ENCODE data around the gene LALBA. TPM values are rescaled to one million over a fixed set of nuclear protein-coding genes. Genes with fewer than 3 reads are reported as not detected.
"Not testable (repeated sequence)": the region's sequence is repeated elsewhere in the genome, so short reads cannot be mapped to it uniquely, and the experiment has no call there.

Gene LALBA
- total RNA-seq, result not detected in 2 replicates

DNA sequence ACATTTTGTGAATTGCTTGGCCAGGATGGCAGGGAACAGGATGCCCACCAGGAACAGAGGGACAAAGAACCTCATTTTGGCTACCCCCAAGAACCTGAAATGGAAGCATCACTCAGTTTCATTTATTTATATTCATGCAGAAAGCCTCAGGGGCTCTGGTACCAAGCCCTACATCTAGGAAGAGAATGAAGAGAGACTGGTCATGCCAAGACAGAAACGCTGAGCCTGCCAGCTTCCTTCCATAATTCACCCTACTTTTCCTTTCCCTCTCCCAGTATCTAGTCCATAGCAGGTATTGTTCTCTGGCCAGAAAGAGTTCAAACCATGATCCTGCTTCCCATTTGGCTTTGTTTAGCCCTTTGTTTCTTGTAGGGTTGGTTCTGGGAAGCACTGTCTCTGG lies at the start of gene LALBA:
LALBA (minus strand) TSS at position 101 of the 400 bp plus-strand sequence; CDS start at position 75, 26 bp downstream.
- no peak for DNase-seq (ENCODE audit: low read depth in 2 of 2)

DNA sequence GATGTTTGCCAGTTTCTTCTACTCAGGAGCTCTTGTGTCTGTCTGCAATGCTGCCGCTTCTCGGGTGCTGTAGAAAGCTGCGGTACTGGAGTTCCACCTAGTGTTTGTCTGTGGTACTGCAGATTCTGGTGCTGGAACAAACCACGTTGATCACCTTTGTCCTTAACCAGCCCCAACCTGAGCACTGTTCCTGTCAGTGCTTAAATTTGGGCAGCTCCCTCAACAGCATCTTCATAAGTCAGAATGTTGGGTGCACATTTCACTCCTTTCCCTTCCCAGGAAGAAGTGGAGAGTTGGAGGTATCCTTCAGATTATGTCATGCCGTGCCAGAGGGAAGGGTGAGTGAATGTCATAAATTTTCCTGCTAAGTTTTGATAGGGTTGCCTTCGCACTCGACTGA lies 48.7 kb upstream of the LALBA start:
- peak; percentile 40 to 72 for DNase-seq (ENCODE audit: low read depth in 2 of 2)

DNA sequence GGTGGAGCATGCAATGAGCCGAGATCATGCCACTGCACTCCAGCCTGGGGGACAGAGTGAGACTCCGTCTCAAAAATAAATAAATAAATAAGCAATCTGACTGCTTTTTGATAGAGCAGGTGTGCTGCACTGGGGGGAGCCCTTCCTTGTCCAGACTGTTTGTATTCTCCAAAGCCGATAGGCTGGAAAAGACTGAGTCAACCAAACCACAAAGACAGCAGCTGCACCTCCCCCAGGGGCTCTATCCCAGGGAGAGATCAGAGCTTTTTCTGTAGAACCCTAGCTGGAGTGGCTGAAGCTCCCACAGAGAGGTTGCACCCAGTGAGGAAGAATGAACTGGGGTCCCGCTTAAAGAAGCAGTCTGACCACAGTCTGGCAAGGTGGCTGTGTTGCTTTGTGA lies 45.8 kb upstream of the LALBA start:
- no peak for DNase-seq (ENCODE audit: low read depth in 2 of 2)

DNA sequence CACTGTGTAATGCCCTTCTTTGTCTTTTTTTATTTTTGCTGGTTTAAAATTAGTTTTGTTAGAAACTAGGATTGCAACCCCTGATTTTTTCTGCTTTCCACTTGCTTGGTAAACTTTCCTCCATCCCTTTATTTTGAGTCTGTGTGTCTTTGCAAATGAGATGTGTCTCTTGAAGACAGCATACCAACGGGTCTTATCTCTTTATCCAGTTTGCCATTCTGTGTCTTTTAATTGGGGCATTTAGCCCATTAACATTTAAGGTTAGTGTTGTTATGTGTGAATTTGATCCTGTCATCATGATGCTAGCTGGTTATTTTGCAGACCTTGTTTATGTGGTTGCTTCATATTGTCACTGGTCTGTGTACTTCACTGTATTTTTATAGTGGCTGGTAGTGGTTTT lies 43.5 kb upstream of the LALBA start:
- DNase-seq (ENCODE audit: low read depth in 2 of 2), result no peak

DNA sequence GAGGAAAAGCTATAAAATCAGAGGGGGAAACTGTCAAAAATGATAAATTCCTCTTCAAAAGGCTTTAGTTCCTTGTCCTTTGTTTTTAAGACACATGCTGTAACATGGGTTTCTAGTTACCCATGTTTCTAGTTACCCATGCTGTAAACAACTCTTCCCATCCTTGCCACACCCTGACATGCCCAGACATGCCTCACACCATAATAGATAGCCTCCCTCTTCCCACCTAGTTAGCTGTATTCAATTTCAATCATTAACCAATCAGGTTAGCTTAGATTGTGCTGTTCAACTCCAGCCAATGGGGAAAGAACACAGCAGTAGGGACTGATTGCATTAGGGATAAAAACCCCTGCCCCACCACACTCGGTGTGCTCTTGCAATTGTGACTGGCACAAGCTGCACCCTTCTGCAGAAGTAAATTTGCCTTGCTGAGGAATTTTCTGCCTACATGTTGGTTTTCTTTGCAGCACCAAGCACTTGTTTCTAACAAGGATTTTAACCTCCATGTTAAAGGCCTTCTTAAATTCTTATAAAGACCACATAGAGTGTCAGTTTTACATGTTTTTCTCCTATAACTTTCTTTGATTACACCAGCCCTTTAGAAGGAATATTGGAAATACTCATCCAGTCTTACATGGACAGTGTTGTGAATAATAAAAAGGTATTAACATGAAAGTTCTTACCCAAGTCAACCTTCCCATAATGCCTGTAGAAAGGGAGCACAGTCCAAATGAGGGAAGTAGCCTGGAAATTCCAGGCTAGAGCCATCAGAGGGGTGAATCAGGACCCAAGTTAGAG lies 32.5 kb upstream of the LALBA start:
- DNase-seq (ENCODE audit: low read depth in 2 of 2), result no peak

DNA sequence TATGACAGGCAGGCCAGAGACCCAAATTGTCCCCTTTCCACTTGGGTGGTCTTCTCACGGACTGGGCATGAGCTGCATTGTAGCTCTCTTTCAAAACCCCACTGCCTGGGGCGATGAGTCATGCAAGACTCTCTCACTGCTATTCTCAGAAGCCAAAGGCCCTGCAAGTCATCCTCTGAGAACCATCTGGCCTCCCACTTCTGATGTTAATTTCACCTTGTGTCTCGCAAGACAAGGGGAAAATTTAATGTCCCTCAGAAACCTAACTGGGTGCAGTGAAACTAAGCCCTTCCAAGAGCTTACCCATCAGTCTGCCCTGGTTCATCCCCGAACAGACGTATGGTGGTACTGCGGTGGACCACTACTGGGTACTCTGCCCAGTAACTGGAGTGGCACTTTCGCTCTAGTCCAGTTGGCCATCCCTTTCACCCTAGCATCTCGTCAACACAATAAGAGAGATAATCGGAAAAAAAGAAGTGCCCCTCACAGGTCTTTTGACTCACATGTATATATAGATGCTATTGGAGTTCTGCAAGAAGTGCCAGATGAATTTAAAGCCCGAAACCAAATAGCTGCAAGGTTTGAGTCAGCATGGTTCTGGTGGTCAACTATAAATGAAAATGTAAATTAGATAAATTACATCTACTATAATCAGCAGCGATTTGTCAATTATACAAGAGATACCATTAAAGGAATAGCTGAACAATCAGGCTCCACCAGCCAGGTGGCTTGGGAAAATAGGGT lies 31.3 kb upstream of the LALBA start:
- no peak for DNase-seq (ENCODE audit: low read depth in 2 of 2)

DNA sequence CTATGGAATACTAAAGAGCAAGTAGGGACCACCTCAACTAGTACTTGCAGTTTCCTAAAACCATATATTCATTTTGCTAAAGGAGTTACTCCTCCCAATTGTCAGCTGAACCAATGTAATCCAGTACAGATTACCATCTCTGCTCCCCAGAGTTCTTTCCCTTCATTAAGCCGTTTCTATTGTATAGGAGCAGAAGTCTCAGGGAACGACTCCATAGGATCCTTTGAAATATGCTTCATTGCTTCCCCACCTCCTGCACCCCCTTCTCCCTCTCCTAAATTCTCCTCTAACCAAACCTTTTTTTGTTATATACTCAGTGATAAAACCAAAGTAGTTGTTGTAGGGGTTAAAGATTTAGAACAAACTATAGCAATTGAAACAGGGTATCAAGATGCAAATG lies 30.7 kb upstream of the LALBA start:
- no peak for DNase-seq (ENCODE audit: low read depth in 2 of 2)

DNA sequence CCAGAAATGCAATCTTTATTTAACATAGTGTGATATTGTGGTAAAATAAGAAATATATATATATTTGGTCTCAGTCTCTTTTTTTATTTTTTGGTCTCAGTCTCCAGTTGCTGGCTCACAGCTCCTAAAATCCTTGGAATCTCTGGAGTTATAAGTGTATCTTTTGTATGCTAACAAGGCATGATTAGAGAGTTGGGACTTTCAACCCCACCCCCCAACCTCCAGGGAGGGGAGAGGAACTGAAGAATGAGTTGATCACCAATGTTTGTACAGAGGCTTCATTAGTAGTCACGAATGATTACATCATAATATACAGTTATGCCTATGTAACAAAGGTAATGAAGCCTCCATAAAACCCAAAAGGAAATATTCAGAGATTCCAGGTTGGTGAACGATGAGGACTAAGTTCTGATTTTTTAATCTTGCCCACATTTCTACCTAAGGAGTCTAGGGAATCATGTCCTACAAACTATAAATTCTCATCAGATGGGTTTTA lies 22.8 kb upstream of the LALBA start:
- DNase-seq (ENCODE audit: low read depth in 2 of 2), result no peak

DNA sequence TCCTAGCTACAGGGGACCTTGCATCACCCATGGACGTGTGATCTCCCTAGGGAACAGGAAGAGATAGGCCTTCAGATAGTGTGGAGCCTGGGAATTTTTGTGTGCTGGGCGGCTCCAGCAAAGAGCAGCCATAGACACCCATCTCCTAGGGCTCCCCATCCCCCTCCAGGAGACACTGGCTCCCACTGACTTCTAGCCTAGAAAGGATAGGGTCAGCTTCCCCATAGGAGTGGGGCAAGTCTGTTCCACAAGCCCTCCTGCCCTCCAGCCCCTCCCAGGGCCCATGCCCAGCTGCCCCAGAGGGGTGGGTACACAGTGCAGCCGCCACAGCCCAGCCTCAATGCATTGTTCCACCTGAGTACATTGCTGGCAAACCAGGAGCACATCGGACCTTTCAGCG lies 16.5 kb upstream of the LALBA start:
- no peak for DNase-seq (ENCODE audit: low read depth in 2 of 2)

DNA sequence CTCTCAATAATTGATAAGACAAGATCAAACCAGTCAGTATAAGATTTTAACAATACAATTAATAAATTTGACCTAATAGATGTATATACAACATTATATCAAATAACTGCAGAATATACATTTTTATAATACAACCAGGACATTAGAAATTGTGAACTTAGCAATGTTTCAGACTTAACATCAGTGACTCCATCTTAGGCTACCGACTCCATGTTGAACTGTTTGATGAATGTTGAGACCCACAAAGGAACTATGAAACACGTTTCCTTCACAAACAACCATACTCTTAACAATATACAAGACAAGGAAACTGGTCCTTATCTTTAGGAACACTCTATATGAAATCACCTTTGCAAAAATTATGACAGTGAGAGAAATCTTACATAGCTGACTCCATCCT lies 13.9 kb upstream of the LALBA start:
- no peak for DNase-seq (ENCODE audit: low read depth in 2 of 2)

DNA sequence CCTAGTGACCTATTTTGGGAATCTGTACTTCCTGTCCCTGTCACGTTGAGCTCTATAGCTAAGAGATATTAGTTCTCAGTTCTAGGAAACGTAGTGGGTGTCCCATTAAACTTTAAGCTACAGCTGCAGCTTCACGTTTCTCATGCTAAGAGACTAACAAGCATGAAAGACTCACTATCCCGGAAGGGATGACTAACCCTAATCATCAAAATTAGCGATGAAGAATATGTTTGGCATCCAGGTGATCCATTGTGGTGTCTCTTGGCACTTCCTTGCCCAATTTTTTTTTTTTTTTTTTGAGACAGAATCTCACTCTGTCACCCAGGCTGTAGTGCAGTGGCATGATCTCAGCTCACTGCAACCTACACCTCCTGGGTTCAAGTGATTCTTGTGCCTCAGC lies 11.0 kb upstream of the LALBA start:
- no peak for DNase-seq (ENCODE audit: low read depth in 2 of 2)

DNA sequence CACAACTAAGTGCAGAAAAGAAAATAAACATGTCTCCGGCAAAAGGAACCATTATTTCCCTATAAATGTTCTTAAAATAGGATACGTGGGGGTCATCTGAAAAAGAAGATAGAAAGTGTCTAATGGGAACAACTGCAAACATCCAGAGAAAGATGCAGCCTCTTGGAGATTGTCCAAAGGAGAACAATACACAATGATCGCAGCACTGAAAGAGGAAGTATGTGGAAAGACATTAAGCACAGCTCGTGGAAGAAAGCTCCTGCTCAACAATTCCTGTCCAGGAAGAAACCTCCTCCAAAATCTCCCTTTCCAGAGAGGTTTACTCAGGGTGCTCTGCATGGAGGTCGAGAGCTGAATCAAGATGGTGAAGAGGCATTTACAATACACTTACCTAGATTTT lies 2.5 kb upstream of the LALBA start:
- DNase-seq (ENCODE audit: low read depth in 2 of 2), result peak in 1 of 2 donors; percentile 16

DNA sequence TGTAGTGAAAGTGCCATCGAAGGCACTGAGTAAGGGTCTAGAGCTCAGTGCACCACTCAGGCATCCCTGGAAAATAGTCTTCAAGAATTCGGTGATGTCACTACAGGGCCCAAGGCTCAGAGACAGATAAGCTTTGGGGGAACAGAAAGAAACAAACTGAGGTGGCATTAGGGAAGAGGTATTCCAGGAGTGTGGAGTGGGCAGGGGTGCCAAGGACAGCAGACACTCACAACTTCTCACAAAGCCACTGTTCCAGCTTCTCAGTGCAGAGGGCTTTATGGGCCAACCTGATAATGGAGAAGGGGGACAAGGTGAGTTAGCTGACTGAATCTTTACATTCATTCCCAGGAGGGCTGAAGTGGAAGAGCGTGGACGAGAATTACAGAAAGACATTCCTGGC lies 2.1 kb downstream of the LALBA start:
- no peak for DNase-seq (ENCODE audit: low read depth in 2 of 2)

DNA sequence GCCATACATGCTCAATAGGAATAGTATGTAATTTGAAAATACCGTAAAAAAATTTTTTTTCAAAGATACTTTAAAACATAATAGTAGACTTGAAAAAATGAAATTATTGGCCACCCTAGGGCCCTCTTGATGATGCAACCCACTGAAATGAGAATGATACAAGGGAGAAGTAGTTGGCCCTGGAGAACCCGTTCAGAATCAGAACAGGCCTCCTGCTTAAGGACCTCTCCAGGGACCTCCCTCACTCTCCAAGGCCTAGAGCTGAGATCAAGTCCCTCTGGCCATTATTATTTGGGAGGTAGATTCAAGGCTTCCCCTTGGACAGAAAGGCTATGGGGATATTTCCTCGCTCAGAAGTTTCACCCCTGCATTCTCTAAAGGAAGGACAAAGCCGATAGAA lies 11.9 kb downstream of the LALBA start:
- no peak for DNase-seq (ENCODE audit: low read depth in 2 of 2)

DNA sequence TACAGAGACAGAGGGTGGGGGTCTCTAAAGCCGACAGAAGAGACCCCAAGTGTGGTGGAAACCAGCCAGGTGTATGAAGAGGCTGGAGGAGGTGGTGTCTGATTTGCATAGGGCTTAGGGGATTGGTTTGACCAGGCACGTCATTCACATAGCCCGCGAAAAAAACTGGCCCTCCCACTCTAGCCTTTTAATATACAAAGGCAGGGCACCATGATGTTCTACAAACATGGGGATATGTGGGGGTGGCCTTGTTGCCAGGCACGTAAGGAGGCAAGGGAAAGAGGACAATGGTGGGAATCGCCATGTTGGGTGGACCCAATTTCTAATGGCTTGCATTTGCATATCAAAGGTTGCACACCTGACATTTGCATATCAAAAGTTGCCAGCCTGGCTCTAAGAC lies 13.2 kb downstream of the LALBA start:
- DNase-seq (ENCODE audit: low read depth in 2 of 2), result no peak

DNA sequence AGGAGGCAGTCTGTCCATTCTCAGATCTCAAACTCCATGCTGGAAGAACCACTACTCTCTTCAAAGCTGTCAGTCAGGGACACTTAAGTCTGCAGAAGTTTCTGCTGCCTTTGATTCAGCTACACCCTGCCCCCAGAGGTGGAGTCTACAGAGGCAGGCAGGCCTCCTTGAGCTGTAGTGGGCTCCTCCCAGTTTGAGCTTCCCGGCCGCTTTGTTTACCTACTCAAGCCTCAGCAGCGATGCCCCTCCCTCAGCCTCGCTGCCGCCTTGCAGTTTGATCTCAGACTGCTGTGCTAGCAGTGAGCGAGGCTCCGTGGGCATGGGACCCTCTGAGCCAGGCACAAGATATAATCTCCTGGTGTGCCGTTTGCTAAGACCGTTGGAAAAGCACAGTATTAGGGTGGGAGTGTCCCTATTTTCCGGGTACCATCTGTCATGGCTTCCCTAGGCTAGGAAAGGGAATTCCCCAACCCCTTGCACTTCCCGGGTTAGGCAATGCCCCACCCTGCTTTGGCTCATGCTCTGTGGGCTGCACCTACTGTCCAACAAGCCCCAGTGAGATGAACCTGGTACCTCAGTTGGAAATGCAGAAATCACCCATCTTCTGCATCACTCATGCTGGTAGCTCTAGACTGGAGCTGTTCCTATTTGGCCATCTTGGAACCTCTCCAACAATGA lies 16.0 kb downstream of the LALBA start:
- DNase-seq (ENCODE audit: low read depth in 2 of 2), result not testable (repeated sequence)

DNA sequence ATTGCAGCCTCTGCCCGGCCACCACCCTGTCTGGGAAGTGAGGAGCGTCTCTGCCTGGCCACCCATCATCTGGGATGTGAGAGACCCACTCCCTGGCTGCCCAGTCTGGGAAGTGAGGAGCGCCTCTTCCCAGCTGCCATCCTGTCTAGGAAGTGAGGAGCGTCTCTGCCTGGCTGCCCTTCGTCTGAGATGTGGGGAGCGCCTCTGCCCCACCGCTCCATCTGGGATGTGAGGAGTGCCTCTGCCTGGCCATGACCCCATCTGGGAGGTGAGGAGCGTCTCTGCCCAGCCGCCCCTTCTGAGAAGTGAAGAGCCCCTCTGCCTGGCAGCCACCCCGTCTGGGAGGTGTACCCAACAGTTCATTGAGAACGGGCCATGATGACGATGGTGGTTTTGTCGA lies 18.2 kb downstream of the LALBA start:
- not testable (repeated sequence) for DNase-seq (ENCODE audit: low read depth in 2 of 2)

DNA sequence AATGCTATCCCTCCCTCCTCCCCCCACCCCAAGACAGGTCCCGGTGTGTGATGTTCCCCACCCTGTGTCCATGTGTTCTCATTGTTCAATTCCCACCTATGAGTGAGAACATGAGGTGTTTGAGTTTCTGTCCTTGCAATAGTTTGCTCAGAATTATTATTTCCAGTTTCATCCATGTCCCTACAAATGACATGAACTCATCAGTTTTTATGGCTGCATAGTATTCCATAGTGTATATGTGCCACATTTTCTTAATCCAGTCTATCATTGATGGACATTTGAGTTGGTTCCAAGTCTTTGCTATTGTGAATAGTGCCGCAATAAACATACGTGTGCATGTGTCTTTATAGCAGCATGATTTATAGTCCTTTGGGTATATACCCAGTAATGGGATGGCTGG lies 22.8 kb downstream of the LALBA start:
- not testable (repeated sequence) for DNase-seq (ENCODE audit: low read depth in 2 of 2)

DNA sequence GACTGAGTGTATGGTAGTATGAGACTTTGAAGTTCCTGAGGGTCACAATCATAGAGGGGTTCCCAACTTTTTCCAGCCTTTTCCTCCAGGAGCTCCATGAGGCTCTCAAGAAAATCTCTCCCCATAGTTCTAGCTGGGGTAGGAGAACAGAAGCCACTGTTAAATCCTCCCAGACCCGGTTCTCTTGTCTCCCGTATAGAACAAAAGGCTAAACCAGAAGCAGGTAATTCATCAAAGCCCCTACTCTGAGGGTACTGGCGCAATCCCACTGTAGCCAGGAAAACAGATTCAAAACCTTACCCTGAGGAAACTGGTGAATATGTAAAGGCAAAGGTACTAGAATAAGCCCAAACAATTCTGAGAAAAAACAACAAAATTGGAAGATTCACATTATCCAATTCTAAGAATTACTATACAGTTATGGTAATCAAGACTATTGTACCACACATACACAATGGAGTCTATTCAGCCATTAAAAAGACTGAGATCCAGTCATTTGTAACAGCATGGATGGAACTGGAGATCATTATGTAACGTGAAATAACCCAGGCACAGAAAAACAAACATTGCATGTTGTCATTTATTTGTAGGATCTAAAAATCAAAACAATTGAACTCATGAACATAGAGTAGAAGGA lies 23.9 kb downstream of the LALBA start:
- DNase-seq (ENCODE audit: low read depth in 2 of 2), result no peak

DNA sequence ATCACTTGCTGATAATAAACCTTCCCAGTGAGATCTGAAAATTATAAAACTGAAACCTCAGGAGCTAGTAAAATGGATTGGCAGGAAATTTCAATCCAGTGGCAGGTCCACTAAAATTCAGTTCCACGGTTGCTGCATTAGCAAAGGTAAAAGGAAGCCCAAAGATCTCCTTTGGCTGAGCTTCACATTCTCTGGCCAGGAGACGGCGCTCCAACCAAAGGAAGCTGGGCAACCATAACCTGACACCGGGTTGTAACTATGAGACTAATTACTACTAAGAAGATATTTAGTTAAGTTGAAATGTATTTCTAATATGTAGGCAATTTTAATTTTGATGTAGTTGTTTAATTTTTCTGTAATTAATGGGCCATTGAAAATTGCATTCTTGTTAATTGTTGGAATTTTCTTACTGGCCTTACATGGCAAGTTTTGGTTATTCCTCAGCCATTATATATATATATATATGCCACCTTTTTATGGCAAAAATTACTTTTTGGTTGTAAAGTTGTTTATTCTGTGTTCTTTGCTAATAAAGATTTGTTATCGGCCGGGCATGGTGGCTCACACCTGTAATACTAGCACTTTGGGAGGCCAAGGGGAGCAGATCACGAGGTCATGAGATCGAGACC lies 27.4 kb downstream of the LALBA start:
- peak; percentile 3 to 39 for DNase-seq (ENCODE audit: low read depth in 2 of 2)

DNA sequence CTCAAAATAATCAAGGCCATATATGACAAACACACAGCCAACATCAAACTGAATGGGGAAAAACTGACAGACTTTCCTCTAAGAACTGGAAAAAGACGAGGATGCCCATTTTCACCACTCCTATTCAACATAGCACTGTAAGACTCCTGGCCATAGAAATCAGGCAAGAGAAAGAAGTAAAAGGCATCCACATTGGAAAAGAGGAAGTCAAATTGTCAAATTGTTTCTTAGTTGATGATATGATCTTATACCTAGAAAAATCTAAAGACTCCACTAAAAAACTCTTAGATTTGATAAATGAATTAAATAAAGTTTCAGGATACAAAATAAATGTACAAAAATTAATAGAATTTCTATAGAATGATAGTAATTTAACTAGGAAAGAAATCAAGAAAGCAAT lies 33.2 kb downstream of the LALBA start:
- no peak for DNase-seq (ENCODE audit: low read depth in 2 of 2)
